Mesendoderm (in vitro differentiated cells): ENCODE data around the gene TGFBI.

Source experiments
- DNase-seq: peaks from one replicate; pipeline ENCODE4 v3.0.0; 2013
- H2AK5ac ChIP-seq: 2 replicates; pipeline ENCODE4 v1.6.1; 2013; ENCODE audit warnings: low read length, inconsistent platforms
- H2BK120ac ChIP-seq: 2 replicates; pipeline ENCODE4 v1.6.1; 2013; ENCODE audit warnings: low read depth, mild to moderate bottlenecking, low read length, moderate library complexity, mixed read lengths
- H2BK15ac ChIP-seq: replicated peaks from 2 replicates; pipeline ENCODE4 v1.6.1; 2013; ENCODE audit warnings: low read depth, mild to moderate bottlenecking, moderate library complexity
- H2BK5ac ChIP-seq: 2 replicates; pipeline ENCODE4 v1.6.1; 2013; ENCODE audit warnings: low read length, inconsistent platforms
- H3K18ac ChIP-seq: 2 replicates; pipeline ENCODE4 v1.6.1; 2013; ENCODE audit warnings: mild to moderate bottlenecking, low read length, mixed read lengths
- H3K23ac ChIP-seq: one replicate; pipeline ENCODE4 v1.6.1; 2013; ENCODE audit warnings: low read length
- H3K27ac ChIP-seq: 2 replicates; pipeline ENCODE4 v1.5.1; 2013; ENCODE audit warnings: low read depth, mild to moderate bottlenecking, inconsistent platforms, low read length, moderate library complexity
- H3K27me3 ChIP-seq: 2 replicates; pipeline ENCODE4 v1.6.1; 2013; ENCODE audit warnings: low read length, control low read depth, mild to moderate bottlenecking, inconsistent platforms; ENCODE audit not compliant: insufficient read depth, poor library complexity
- H3K36me3 ChIP-seq: 2 replicates; pipeline ENCODE4 v1.6.1; 2013; ENCODE audit warnings: low read length, inconsistent platforms; ENCODE audit not compliant: control insufficient read depth, insufficient read depth
- H3K4ac ChIP-seq: one replicate; pipeline ENCODE4 v1.6.1; 2013; ENCODE audit warnings: low read depth, mild to moderate bottlenecking, low read length, moderate library complexity
- H3K4me1 ChIP-seq: 2 replicates; pipeline ENCODE4 v1.6.1; 2013; ENCODE audit warnings: low read depth, low read length, inconsistent platforms; ENCODE audit not compliant: control insufficient read depth
- H3K4me2 ChIP-seq: 2 replicates; pipeline ENCODE4 v1.6.1; 2013; ENCODE audit warnings: low read length
- H3K4me3 ChIP-seq: 2 replicates; pipeline ENCODE4 v1.5.1; 2013; ENCODE audit warnings: mild to moderate bottlenecking, low read length
- H3K56ac ChIP-seq: one replicate; pipeline ENCODE4 v1.6.1; 2013; ENCODE audit warnings: low read length
- H3K79me1 ChIP-seq: 2 replicates; pipeline ENCODE4 v1.6.1; 2013; ENCODE audit warnings: low read length, inconsistent platforms
- H3K79me2 ChIP-seq: 2 replicates; pipeline ENCODE4 v1.6.1; 2013; ENCODE audit warnings: mild to moderate bottlenecking, low read length; ENCODE audit not compliant: control insufficient read depth, insufficient read depth
- H3K9ac ChIP-seq: 2 replicates; pipeline ENCODE4 v1.6.1; 2013; ENCODE audit warnings: low read length, inconsistent platforms
- H4K5ac ChIP-seq: one replicate; pipeline ENCODE4 v1.6.1; 2013; ENCODE audit warnings: low read length
- H4K8ac ChIP-seq: one replicate; pipeline ENCODE4 v1.6.1; 2013; ENCODE audit warnings: low read depth, mild to moderate bottlenecking, control low read depth, low read length, moderate library complexity
- WGBS: extraction: QIAGEN DNeasy Blood & Tissue Kit; methylation state at CpG from one replicate; pipeline ENCODE4 v1.1.7; 2013; ENCODE audit warnings: low lambda C conversion rate, missing lambda C conversion rate; ENCODE audit not compliant: insufficient coverage; ENCODE audit errors: extremely low coverage; 5-methylcytosine and 5-hydroxymethylcytosine counted together

TGFBI gene

GRCh38 chr5:136060963-136061362, 32.2 kb downstream of the TGFBI start:
- Histone ChIP-seq H3K4me2 (no peak overlapping the region), H3K56ac (no peak overlapping the region), H3K36me3 (no peaks in the 10 kb centered on the region), H4K5ac (no peak overlapping the region), H2BK120ac (no peak overlapping the region), H2AK5ac (no peak overlapping the region), H3K23ac (no peak overlapping the region), H3K4ac (no peak overlapping the region), H3K9ac (no peak overlapping the region), H3K4me3 (no peak overlapping the region), H3K79me1 (no peaks in the 10 kb centered on the region), H3K27me3 (no peaks in the 10 kb centered on the region), H2BK5ac (no peak overlapping the region), H3K79me2 (no peaks in the 10 kb centered on the region), H3K27ac (no peak overlapping the region), H3K4me1 (peaks cover 3% of the 10 kb centered on the region), H3K18ac (no peak overlapping the region), H2BK15ac (no peak overlapping the region), H4K8ac (no peak overlapping the region)
- no CpG with 5 or more reads among the region's 7 CpGs for WGBS
- DNase-seq: no peak

GRCh38 chr5:136061630-136062365, 33.0 kb downstream of the TGFBI start:
- no peak overlapping the region for H3K4ac ChIP-seq
- no peak overlapping the region for H2BK120ac ChIP-seq
- no CpG with 5 or more reads among the region's 6 CpGs for WGBS
- no peak overlapping the region for H3K9ac ChIP-seq
- H3K79me1 ChIP-seq: no peaks in the 10 kb centered on the region
- no peak overlapping the region for H3K4me2 ChIP-seq
- peaks cover 3% of the 10 kb centered on the region for H3K4me1 ChIP-seq
- no peak overlapping the region for H3K23ac ChIP-seq
- no peak overlapping the region for H4K8ac ChIP-seq
- H2BK15ac ChIP-seq: no peak overlapping the region
- no peaks in the 10 kb centered on the region for H3K79me2 ChIP-seq
- no peaks in the 10 kb centered on the region for H3K36me3 ChIP-seq
- no peak for DNase-seq
- no peak overlapping the region for H3K4me3 ChIP-seq
- H3K18ac ChIP-seq: no peak overlapping the region
- no peak overlapping the region for H3K56ac ChIP-seq
- no peak overlapping the region for H3K27ac ChIP-seq
- H4K5ac ChIP-seq: no peak overlapping the region
- H2BK5ac ChIP-seq: no peak overlapping the region
- H3K27me3 ChIP-seq: no peaks in the 10 kb centered on the region
- no peak overlapping the region for H2AK5ac ChIP-seq

DNA sequence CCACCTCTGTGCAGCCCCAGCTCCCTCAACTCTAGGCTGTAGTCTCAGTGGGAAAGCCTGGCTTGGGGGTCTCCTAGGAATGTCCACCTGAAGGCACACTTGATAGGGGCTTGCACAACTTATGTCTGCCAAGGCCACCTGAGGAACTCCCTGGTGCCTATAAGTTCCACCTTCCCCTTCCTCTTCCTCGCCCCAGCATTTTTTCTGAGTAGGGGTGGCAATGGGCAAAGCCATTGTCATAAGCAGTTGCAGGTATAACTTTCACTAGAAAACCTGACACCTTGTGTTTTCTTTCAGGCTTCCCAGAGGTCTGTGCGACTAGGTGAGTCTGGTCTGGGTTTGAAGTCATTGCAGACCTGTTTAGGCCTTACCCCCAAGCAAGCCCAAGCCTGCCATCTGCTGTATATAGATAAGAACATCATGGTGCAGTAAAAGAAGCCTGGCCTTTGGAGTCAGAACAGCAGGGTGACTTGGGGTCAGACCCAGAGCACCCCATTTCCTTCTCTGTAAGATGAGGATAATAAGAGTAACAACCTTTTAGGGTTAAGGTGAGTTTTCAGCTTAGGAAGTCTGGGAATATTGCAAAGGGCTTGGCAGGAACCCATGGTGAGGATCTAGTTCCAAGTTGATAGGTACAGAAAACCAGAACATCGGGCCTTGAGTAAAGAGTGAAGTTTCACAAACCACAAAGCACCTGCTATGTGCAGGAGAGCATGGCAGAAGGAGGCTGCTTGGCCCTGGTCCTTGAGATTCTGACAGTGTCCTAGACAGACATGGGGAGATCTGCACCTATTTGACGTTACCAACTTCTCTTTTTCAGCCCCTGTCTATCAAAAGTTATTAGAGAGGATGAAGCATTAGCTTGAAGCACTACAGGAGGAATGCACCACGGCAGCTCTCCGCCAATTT, 33.8 kb downstream of the TGFBI start:
- H2BK5ac ChIP-seq: no peak overlapping the region
- no peaks in the 10 kb centered on the region for H3K79me2 ChIP-seq
- peak; percentile 86 for DNase-seq
- no peak overlapping the region for H4K8ac ChIP-seq
- H3K4me3 ChIP-seq: no peak overlapping the region
- no peaks in the 10 kb centered on the region for H3K27me3 ChIP-seq
- no CpG with 5 or more reads among the region's 6 CpGs for WGBS
- H3K18ac ChIP-seq: no peak overlapping the region
- H2BK15ac ChIP-seq: no peak overlapping the region
- no peak overlapping the region for H2BK120ac ChIP-seq
- no peak overlapping the region for H3K27ac ChIP-seq
- no peak overlapping the region for H3K9ac ChIP-seq
- no peak overlapping the region for H3K56ac ChIP-seq
- H3K23ac ChIP-seq: no peak overlapping the region
- H3K36me3 ChIP-seq: no peaks in the 10 kb centered on the region
- no peaks in the 10 kb centered on the region for H3K79me1 ChIP-seq
- H3K4ac ChIP-seq: no peak overlapping the region
- no peak overlapping the region for H3K4me2 ChIP-seq
- no peak overlapping the region for H2AK5ac ChIP-seq
- H3K4me1 ChIP-seq: peaks cover 3% of the 10 kb centered on the region
- no peak overlapping the region for H4K5ac ChIP-seq

- H4K5ac ChIP-seq: no peak overlapping the region
- H3K9ac ChIP-seq: no peak overlapping the region
- no peaks in the 10 kb centered on the region for H3K4me1 ChIP-seq
- H3K4me3 ChIP-seq: no peak overlapping the region
- H3K36me3 ChIP-seq: no peaks in the 10 kb centered on the region
- H3K27ac ChIP-seq: no peak overlapping the region
- no peak overlapping the region for H4K8ac ChIP-seq
- no peak overlapping the region for H2BK15ac ChIP-seq
- H3K4ac ChIP-seq: no peak overlapping the region
- WGBS: no CpG with 5 or more reads among the region's 8 CpGs
- no peak overlapping the region for H2BK120ac ChIP-seq
- H3K56ac ChIP-seq: no peak overlapping the region
- no peak overlapping the region for H2BK5ac ChIP-seq
- DNase-seq: peak; percentile 53
- H3K4me2 ChIP-seq: no peak overlapping the region
- no peaks in the 10 kb centered on the region for H3K27me3 ChIP-seq
- no peak overlapping the region for H3K18ac ChIP-seq
- no peak overlapping the region for H2AK5ac ChIP-seq
- no peaks in the 10 kb centered on the region for H3K79me1 ChIP-seq
- H3K79me2 ChIP-seq: no peaks in the 10 kb centered on the region
- H3K23ac ChIP-seq: no peak overlapping the region
Observed at GRCh38 chr5:136063778-136064465, 35.1 kb downstream of the TGFBI start.

DNA sequence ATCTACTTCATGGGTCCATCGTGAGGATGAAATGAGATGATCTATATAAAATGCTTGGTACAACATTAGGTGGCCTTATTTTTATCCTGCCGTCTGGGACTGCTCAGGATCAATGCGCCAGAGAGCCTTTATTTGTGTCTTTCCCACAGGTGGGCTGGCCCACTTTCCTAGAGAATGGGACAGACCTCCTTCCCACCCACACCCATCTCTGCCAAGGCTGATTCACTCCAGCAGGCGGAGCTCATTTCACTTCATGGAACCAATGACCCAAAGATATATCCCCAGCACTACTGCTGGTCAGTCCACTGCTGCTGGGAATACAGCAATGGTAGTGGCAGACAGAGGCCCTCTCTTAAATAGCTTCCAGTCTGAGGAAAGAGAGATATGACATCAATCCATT, 35.7 kb downstream of the TGFBI start:
- Histone ChIP-seq H3K4me1 (no peaks in the 10 kb centered on the region), H3K27me3 (no peaks in the 10 kb centered on the region), H3K18ac (no peak overlapping the region), H3K9ac (no peak overlapping the region), H3K4ac (no peak overlapping the region), H3K23ac (no peak overlapping the region), H2BK15ac (no peak overlapping the region), H2AK5ac (no peak overlapping the region), H2BK120ac (no peak overlapping the region), H2BK5ac (no peak overlapping the region), H4K5ac (no peak overlapping the region), H3K4me2 (no peak overlapping the region), H3K79me2 (no peaks in the 10 kb centered on the region), H3K56ac (no peak overlapping the region), H3K79me1 (no peaks in the 10 kb centered on the region), H4K8ac (no peak overlapping the region), H3K4me3 (no peak overlapping the region), H3K36me3 (no peaks in the 10 kb centered on the region), H3K27ac (no peak overlapping the region)
- no CpG with 5 or more reads among the region's 4 CpGs for WGBS
- DNase-seq: no peak
